ENCODE data around the gene GPR78. TPM values are rescaled to one million over a fixed set of nuclear protein-coding genes. Genes with fewer than 3 reads are reported as not detected.

Gene GPR78
- total RNA-seq, 1 experiment from 2014 or later, result not detected

Other genes starting within 250 kb of the GPR78 start
- gene ACOX3, start 139.7 kb upstream of the GPR78 start, total RNA-seq (2014; rRNA removed; shearing (Covaris generic); ENCODE audit: low replicate concordance), result 7.8 and 17.6 TPM in 2 replicates
- gene TRMT44, start 139.6 kb upstream of the GPR78 start, total RNA-seq (2014; rRNA removed; shearing (Covaris generic); ENCODE audit: low replicate concordance), result 14.1 and 16.2 TPM in 2 replicates
- gene CPZ, start 12.4 kb downstream of the GPR78 start, total RNA-seq (2014; rRNA removed; shearing (Covaris generic); ENCODE audit: low replicate concordance), result not detected in 2 replicates